Measurements from ENCODE around the gene KLHL24.

GRCh38 chr3:183710231-183710630 lies 74.8 kb downstream of the KLHL24 start:
- TF ChIP-seq CTCF (IDR thresholded peaks at IDR 0.05), result no peak
- TF ChIP-seq POLR2A (IDR thresholded peaks at IDR 0.05), result no peak

Measured in esophagus squamous epithelium (tissue), 4 donors.